ENCODE data around the gene C6orf132. TPM values are rescaled to one million over a fixed set of nuclear protein-coding genes. Genes with fewer than 3 reads are reported as not detected.

Gene C6orf132
- total and polyA plus RNA-seq, 9 of the 15 experiments (the other 6 are each of a cell fraction or from before 2014, with no cell fraction given): 0.06 to 0.35 (median 0.14) TPM

DNA sequence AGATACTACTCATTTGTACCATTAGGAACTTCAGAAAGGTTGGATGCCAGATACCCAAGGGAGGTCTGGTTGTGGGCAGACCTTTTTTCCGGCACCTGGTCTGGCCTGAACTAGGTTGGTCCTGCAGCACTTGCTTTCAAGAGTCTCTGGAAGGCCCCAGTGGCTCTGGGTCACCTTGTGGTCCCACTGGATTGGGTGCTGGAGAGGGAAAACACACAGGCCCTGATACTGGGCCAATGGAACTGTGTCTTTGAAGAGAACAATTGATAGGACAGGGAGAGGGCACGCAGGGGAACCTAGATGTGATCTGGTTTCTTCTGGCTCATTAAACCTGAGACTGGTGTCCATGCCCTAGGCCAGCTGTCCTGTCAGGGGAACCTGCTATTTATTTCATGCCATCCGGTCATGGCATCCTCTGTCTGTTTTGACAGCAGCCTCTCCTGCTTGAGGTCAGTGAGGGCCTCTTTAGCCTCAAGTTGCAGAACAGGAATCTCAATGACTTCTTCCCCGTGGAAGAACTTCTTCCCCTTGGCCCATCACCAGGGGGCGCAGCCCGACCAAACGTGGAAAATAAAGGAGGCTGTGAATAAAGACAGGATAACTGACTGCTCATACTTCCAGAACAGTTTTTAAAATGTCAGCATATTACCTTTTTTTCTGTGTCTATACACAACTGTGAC is 67.1 kb downstream of the C6orf132 start (continued):
- TF ChIP-seq, protein P1, sequence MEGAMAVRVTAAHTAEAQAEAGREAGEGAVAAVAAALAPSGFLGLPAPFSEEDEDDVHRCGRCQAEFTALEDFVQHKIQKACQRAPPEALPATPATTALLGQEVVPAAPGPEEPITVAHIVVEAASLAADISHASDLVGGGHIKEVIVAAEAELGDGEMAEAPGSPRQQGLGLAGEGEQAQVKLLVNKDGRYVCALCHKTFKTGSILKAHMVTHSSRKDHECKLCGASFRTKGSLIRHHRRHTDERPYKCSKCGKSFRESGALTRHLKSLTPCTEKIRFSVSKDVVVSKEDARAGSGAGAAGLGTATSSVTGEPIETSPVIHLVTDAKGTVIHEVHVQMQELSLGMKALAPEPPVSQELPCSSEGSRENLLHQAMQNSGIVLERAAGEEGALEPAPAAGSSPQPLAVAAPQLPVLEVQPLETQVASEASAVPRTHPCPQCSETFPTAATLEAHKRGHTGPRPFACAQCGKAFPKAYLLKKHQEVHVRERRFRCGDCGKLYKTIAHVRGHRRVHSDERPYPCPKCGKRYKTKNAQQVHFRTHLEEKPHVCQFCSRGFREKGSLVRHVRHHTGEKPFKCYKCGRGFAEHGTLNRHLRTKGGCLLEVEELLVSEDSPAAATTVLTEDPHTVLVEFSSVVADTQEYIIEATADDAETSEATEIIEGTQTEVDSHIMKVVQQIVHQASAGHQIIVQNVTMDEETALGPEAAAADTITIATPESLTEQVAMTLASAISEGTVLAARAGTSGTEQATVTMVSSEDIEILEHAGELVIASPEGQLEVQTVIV (CRISPR knock-in tag; IDR thresholded peaks at IDR 0.05; ENCODE audit: borderline replicate concordance): no peak
- TF ChIP-seq, protein P2, sequence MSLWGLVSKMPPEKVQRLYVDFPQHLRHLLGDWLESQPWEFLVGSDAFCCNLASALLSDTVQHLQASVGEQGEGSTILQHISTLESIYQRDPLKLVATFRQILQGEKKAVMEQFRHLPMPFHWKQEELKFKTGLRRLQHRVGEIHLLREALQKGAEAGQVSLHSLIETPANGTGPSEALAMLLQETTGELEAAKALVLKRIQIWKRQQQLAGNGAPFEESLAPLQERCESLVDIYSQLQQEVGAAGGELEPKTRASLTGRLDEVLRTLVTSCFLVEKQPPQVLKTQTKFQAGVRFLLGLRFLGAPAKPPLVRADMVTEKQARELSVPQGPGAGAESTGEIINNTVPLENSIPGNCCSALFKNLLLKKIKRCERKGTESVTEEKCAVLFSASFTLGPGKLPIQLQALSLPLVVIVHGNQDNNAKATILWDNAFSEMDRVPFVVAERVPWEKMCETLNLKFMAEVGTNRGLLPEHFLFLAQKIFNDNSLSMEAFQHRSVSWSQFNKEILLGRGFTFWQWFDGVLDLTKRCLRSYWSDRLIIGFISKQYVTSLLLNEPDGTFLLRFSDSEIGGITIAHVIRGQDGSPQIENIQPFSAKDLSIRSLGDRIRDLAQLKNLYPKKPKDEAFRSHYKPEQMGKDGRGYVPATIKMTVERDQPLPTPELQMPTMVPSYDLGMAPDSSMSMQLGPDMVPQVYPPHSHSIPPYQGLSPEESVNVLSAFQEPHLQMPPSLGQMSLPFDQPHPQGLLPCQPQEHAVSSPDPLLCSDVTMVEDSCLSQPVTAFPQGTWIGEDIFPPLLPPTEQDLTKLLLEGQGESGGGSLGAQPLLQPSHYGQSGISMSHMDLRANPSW (CRISPR knock-in tag; IDR thresholded peaks at IDR 0.05): no peak
- no peak for TF ChIP-seq NFE2L1 (tag; IDR thresholded peaks at IDR 0.05; ENCODE audit: borderline replicate concordance, low read depth)
- TF ChIP-seq, protein P3, sequence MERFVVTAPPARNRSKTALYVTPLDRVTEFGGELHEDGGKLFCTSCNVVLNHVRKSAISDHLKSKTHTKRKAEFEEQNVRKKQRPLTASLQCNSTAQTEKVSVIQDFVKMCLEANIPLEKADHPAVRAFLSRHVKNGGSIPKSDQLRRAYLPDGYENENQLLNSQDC (CRISPR knock-in tag; IDR thresholded peaks at IDR 0.05): no peak
- no peak for TF ChIP-seq DACH1 (IDR thresholded peaks at IDR 0.05; ENCODE audit: partially characterized antibody)
- no peak for TF ChIP-seq POLR2B (IDR thresholded peaks at IDR 0.05; ENCODE audit: low read depth, partially characterized antibody)
- TF ChIP-seq EHMT2 (IDR thresholded peaks at IDR 0.05): no peak
- TF ChIP-seq NR4A1 (CRISPR knock-in tag; IDR thresholded peaks at IDR 0.05): no peak
- TF ChIP-seq NR4A1 (tag; IDR thresholded peaks at IDR 0.05): no peak
- TF ChIP-seq, protein P4, sequence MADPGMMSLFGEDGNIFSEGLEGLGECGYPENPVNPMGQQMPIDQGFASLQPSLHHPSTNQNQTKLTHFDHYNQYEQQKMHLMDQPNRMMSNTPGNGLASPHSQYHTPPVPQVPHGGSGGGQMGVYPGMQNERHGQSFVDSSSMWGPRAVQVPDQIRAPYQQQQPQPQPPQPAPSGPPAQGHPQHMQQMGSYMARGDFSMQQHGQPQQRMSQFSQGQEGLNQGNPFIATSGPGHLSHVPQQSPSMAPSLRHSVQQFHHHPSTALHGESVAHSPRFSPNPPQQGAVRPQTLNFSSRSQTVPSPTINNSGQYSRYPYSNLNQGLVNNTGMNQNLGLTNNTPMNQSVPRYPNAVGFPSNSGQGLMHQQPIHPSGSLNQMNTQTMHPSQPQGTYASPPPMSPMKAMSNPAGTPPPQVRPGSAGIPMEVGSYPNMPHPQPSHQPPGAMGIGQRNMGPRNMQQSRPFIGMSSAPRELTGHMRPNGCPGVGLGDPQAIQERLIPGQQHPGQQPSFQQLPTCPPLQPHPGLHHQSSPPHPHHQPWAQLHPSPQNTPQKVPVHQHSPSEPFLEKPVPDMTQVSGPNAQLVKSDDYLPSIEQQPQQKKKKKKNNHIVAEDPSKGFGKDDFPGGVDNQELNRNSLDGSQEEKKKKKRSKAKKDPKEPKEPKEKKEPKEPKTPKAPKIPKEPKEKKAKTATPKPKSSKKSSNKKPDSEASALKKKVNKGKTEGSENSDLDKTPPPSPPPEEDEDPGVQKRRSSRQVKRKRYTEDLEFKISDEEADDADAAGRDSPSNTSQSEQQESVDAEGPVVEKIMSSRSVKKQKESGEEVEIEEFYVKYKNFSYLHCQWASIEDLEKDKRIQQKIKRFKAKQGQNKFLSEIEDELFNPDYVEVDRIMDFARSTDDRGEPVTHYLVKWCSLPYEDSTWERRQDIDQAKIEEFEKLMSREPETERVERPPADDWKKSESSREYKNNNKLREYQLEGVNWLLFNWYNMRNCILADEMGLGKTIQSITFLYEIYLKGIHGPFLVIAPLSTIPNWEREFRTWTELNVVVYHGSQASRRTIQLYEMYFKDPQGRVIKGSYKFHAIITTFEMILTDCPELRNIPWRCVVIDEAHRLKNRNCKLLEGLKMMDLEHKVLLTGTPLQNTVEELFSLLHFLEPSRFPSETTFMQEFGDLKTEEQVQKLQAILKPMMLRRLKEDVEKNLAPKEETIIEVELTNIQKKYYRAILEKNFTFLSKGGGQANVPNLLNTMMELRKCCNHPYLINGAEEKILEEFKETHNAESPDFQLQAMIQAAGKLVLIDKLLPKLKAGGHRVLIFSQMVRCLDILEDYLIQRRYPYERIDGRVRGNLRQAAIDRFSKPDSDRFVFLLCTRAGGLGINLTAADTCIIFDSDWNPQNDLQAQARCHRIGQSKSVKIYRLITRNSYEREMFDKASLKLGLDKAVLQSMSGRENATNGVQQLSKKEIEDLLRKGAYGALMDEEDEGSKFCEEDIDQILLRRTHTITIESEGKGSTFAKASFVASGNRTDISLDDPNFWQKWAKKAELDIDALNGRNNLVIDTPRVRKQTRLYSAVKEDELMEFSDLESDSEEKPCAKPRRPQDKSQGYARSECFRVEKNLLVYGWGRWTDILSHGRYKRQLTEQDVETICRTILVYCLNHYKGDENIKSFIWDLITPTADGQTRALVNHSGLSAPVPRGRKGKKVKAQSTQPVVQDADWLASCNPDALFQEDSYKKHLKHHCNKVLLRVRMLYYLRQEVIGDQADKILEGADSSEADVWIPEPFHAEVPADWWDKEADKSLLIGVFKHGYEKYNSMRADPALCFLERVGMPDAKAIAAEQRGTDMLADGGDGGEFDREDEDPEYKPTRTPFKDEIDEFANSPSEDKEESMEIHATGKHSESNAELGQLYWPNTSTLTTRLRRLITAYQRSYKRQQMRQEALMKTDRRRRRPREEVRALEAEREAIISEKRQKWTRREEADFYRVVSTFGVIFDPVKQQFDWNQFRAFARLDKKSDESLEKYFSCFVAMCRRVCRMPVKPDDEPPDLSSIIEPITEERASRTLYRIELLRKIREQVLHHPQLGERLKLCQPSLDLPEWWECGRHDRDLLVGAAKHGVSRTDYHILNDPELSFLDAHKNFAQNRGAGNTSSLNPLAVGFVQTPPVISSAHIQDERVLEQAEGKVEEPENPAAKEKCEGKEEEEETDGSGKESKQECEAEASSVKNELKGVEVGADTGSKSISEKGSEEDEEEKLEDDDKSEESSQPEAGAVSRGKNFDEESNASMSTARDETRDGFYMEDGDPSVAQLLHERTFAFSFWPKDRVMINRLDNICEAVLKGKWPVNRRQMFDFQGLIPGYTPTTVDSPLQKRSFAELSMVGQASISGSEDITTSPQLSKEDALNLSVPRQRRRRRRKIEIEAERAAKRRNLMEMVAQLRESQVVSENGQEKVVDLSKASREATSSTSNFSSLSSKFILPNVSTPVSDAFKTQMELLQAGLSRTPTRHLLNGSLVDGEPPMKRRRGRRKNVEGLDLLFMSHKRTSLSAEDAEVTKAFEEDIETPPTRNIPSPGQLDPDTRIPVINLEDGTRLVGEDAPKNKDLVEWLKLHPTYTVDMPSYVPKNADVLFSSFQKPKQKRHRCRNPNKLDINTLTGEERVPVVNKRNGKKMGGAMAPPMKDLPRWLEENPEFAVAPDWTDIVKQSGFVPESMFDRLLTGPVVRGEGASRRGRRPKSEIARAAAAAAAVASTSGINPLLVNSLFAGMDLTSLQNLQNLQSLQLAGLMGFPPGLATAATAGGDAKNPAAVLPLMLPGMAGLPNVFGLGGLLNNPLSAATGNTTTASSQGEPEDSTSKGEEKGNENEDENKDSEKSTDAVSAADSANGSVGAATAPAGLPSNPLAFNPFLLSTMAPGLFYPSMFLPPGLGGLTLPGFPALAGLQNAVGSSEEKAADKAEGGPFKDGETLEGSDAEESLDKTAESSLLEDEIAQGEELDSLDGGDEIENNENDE (IDR thresholded peaks at IDR 0.05; ENCODE audit: low read depth, low read length): no peak
- TF ChIP-seq ZNF133 (CRISPR knock-in tag; IDR thresholded peaks at IDR 0.05): no peak

Data from K562 (cell line).